ENCODE data around the gene SEPTIN5. TPM values are rescaled to one million over a fixed set of nuclear protein-coding genes. Genes with fewer than 3 reads are reported as not detected.

SEPTIN5 gene
- total RNA-seq, 1 experiment from 2014 or later, result 22.4 TPM

- no peak overlapping the region for H3K27ac Mint-ChIP-seq
Observed at GRCh38 chr22:19723983-19724827, 9.9 kb downstream of the SEPTIN5 start.

More at GRCh38 chr22:19723983-19724827, 9.9 kb downstream of the SEPTIN5 start:
- POLR2A ChIA-PET, result interaction anchor here (0.5 to 0.6 kb wide), 2 partner anchors 147 to 389 kb away, joined by 3 to 4 read pairs; no protein-coding TSS in a partner anchor
- CTCF ChIA-PET, result interaction anchor here (0.6 to 5.5 kb wide), 44 partner anchors 9 to 239 kb away, joined by 3 to 57 read pairs (median 4); no protein-coding TSS in a partner anchor
- Mint-ChIP-seq H3K4me1 (peaks cover 20% of the 10 kb centered on the region), H3K27me3 (ENCODE audit: low read depth) (peaks cover 95% of the 10 kb centered on the region), H3K4me3 (peak overlapping the region; percentile 53), H3K9me3 (no peaks in the 10 kb centered on the region), H3K36me3 (peaks cover 10% of the 10 kb centered on the region)
- ATAC-seq (peak; percentile 68), DNase-seq (ENCODE audit: low spot score) (peak; percentile 76)
- no peak for TF ChIP-seq SMAD4 (CRISPR knock-in tag; IDR thresholded peaks at IDR 0.05)
- TF ChIP-seq CREM (CRISPR knock-in tag; IDR thresholded peaks at IDR 0.05), result no peak
- TF ChIP-seq CTCF (IDR thresholded peaks at IDR 0.05), result peak; percentile 27; the same call in 1 of the 2 replicates
- peak; percentile 65 for TF ChIP-seq SP1 (CRISPR knock-in tag; conservative IDR thresholded peaks at IDR 0.05)
- peak; percentile 21; the same call in 1 of the 2 replicates for TF ChIP-seq ZNF263 (CRISPR knock-in tag; IDR thresholded peaks at IDR 0.05; ENCODE audit: low read depth)
- peak; percentile 30; the same call in 1 of the 2 replicates for TF ChIP-seq ESRRA (CRISPR knock-in tag; IDR thresholded peaks at IDR 0.05; ENCODE audit: borderline replicate concordance)
- TF ChIP-seq USF1 (CRISPR knock-in tag; IDR thresholded peaks at IDR 0.05), result peak; percentile 59
- TF ChIP-seq PRDM15 (CRISPR knock-in tag; IDR thresholded peaks at IDR 0.05), result no peak
- TF ChIP-seq KAT7 (CRISPR knock-in tag; IDR thresholded peaks at IDR 0.05; ENCODE audit: borderline replicate concordance), result 0 out of 2 replicates have a peak, but pooled peaks have one; percentile 47
- TF ChIP-seq MAX (CRISPR knock-in tag; IDR thresholded peaks at IDR 0.05), result peak; percentile 39; the same call in 1 of the 2 replicates
- no peak for TF ChIP-seq ETV6 (CRISPR knock-in tag; IDR thresholded peaks at IDR 0.05)
- TF ChIP-seq FOXP1 (CRISPR knock-in tag; IDR thresholded peaks at IDR 0.05; ENCODE audit: borderline replicate concordance), result peak; percentile 65; the same call in 1 of the 2 replicates
- TF ChIP-seq ZNF416 (CRISPR knock-in tag; IDR thresholded peaks at IDR 0.05), result peak; percentile 75; the same call in 1 of the 2 replicates

All from WTC11 (cell line).